Measurements from ENCODE around the gene C2CD4B.

Gene C2CD4B

GRCh38 chr15:62183130-62183529, 18.0 kb upstream of the C2CD4B start:
- no peak overlapping the region for H3K4me3 ChIP-seq (ENCODE audit: low read depth, low read length)
- no peak for DNase-seq (ENCODE audit: low read depth)
- TF ChIP-seq CTCF (conservative IDR thresholded peaks at IDR 0.05; ENCODE audit: low read depth, low read length): no peak

DNA sequence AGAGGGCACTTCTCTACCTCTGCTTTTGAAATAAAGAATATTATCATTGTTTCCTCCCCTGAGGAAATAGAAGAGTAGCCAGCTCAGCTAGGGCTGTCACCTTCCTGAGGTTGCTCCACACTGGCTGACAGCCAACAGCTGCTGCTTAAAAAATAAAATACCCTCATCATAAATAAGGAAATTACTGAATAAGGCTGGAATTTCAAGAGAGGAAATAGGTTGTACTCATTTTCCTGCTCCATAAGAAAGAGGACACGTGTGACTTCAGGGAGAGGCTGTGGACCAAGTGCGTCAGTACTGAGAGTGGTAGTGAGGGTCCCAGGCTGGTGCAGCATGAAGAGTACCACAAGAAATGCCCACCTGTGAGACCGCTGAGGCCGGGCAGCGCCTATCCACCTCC, 8.1 kb upstream of the C2CD4B start:
- H3K4me3 ChIP-seq (ENCODE audit: low read depth, low read length): no peak overlapping the region
- no peak for TF ChIP-seq CTCF (conservative IDR thresholded peaks at IDR 0.05; ENCODE audit: low read depth, low read length)
- DNase-seq (ENCODE audit: low read depth): peak; percentile 18

GRCh38 chr15:62171882-62172281, 6.8 kb upstream of the C2CD4B start:
- TF ChIP-seq CTCF (conservative IDR thresholded peaks at IDR 0.05; ENCODE audit: low read depth, low read length): no peak
- DNase-seq (ENCODE audit: low read depth): no peak
- H3K4me3 ChIP-seq (ENCODE audit: low read depth, low read length): no peak overlapping the region

DNA sequence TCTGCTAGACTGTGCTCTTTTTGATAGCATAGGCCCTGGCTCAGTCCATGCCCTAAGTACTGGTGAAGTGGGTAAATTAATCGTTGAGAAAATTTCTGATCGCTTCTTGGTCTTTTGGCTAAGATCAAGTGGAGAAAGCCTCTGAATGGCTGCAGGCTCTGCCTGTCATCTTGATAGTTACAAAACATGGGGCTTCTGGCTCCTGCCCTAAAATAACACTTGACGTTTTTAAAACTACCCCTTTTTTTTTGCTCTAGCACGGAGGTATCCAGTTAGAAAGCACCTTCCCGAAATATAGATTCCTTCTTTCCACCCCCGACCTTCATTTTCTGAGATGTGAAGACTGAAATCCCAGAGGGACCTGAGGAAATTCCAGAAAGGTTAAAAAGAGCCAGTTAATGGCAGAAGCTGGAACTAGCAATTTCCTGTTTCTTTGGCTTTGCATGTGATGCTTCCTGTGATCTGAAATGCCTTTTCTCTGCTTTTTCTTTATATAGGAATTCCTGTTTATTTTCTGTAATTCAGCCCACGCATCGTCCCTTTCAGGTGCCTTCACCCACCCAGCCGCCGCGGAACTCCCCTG, 799 bp upstream of the C2CD4B start:
- peak; percentile 50 for DNase-seq (ENCODE audit: low read depth)
- H3K4me3 ChIP-seq (ENCODE audit: low read depth, low read length): no peak overlapping the region
- TF ChIP-seq CTCF (conservative IDR thresholded peaks at IDR 0.05; ENCODE audit: low read depth, low read length): no peak

DNA sequence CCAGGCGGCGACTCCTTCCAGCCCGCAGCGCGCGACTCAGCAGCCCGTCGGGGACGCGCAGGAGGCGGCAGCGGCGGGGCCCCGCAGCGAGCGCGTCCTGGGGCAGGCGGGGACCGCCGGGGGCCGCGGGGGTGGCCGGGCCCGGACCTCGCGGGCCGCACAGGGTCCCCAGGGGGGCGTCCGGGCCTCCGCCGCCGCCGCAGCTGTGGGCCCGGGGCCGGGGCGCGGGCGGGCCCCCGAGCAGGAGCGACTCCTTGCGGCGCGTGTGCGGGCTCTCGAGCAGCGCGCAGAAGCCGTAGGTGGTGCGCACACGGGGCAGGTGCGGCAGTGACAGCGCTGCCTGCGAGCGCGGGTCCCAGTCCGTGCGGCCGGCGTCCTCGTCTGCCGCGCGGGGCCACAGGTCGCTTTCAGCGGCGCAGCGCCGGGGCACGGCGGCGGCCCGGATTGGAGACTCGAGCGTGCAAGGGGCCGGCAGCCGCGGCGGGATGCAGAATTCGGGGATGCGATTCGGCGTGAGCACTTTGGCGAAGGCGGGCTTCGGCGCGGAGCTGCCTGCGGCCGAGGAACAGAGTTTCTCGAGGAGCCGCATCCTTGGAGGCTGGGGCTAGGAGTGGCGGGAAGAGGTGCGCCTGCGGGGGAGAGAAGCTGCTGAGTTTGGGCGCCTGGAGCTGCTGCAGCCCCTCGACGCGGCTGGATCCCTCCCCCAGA, 535 bp downstream of the C2CD4B start:
- DNase-seq (ENCODE audit: low read depth): no peak
- TF ChIP-seq CTCF (conservative IDR thresholded peaks at IDR 0.05; ENCODE audit: low read depth, low read length): no peak
- peak overlapping the region; percentile 23 for H3K4me3 ChIP-seq (ENCODE audit: low read depth, low read length)

DNA sequence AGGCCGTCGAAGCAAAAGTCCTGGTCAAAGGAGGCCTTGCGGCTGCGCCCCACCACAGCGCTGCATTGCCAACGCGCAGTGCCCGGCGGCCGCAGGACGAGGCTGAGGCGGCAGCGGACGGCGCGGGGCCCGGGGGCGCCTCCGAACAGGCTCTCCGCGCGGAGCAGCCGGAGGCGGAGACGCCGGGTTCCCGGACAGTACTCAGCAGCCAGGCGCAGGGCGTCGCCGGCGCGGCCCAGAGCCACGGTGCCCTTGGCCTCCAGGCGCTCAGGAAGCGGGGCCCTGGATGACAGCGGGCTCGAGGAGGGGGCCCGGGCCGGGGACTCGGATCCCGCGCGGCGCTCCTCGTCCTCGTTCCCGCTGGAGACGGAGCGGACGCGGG, 1.1 kb downstream of the C2CD4B start:
- DNase-seq (ENCODE audit: low read depth): no peak
- H3K4me3 ChIP-seq (ENCODE audit: low read depth, low read length): peak overlapping the region; percentile 23
- TF ChIP-seq CTCF (conservative IDR thresholded peaks at IDR 0.05; ENCODE audit: low read depth, low read length): no peak

All from choroid plexus epithelial cell (primary cell).